ENCODE data around the gene HLA-B. TPM values are rescaled to one million over a fixed set of nuclear protein-coding genes. Genes with fewer than 3 reads are reported as not detected.
A peak's percentile ranks its signal among the peaks of the same experiment; 100 is the strongest.
"Not testable (repeated sequence)": the region's sequence is repeated elsewhere in the genome, so short reads cannot be mapped to it uniquely, and the experiment has no call there.

HLA-B gene
- total RNA-seq, 4 donors from 2014 or later, result 719 to 1,698 (median 1,160) TPM

DNA sequence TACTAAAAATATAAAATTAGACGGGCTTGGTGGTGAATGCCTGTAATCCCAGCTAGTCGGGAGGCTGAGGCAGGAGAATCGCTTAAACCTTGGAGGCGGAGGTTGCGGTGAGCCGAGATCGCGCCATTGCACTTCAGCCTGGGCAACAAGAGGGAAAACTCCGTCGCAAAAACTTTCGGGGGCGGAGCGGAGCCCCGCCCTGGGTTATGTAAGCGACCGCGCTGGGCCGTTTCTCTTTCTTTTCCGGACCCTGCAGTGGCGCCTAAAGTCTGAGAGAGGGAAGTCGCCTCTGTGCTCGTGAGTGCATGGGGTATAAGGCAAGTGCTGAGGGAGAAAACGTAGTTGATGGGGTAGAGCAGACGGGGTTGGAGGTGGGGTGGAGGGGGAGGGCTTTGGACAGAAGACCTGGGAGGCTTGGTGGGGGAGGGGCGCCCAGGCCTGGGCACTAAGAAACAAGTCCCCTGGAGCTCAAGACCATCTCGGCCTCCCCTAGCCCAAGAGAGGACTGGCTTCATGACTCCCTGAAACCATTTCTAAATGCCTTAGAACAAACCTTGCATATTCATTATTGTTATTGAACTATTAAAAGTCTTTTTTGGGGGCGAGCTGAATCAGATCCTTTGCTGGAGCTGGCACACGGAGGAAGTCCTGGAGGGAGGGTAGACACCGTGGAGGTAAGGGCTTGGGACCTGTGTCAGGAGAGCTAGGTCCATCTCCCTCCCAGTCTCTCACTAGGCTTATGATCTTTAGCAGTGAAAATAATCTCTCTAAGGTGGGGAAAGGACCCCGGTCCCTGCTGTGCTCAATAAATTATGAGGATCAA is 43.7 kb upstream of the HLA-B start:
- TF ChIP-seq CTCF (IDR thresholded peaks at IDR 0.05), result no peak
- no peak for ATAC-seq (ENCODE audit: low FRiP score)
- peak; percentile 63 for DNase-seq (ENCODE audit: low spot score)

DNA sequence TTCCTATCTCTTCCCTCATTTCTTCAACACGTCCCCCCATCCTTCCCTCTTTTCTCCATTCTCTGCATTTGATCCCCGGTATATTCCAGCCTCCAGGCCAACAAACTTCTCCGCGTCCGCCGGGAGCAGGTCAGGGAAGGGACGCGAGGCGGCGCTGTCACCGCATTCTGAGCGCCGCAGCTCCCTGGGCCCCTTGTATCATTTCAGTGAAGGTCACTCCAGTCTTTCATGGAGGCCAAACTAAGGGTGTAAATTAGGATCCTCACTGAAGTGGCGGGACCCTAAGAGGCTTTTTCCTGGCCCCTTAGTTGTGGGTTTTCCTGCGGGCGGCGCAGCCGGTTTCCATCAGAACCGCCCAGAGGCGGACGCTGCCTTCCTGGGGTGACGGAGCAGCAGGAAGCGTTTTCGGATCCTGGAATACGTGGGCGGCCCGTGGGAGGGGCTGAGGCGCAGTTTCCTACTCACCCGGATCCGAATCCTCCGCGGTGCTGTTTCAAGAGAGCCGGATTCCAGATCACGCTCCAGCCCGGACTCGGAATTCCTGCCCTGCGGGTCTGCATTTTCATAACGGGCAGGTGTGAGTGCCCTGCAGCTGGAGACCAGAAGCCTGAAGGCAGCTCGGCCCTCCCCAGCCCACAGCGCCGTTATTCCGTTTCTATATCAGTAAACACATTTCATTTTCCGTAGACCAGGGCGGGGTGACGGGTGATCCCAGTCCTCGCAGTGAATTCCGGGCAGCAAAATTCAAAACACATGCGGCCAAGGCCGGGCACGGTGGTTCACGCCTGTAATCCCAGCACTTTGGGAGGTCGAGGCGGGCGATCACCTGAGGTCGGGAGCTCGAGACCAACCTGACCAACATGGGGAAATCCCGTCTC is 42.8 kb upstream of the HLA-B start:
- DNase-seq (ENCODE audit: low spot score) (peak; percentile 82), ATAC-seq (ENCODE audit: low FRiP score) (peak; percentile 75)
- TF ChIP-seq CTCF (IDR thresholded peaks at IDR 0.05), result peak in 2 of 3 donors; percentile 9 to 68

DNA sequence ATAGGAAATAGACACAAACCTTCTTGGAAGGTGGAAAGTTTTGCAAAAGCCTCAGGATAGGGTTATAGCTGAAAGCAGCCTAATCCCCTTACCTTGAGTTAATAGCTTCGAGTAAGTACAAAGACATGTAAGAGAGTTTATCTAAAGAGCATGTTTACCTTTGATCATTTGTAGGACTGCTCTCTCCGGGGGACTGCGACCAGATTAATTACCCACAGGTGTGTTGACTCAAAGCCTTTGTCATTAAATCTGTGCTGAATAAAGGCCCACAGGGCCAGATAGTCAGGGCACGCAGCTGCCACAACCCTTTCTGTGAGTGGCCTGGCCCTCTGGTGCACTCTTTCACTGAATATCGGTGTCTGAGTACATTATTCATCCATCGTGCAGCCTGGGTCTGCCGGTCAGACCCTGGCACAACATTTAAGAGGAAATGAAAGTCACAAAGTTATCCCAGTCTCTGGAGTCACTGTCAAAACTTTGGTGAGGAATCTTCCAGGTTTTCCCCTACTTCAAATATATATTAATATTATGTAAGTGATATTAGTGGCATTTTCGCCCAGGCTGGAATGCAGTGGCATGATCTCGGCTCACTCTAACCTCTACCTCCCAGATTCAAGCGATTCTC is 41.0 kb upstream of the HLA-B start:
- ATAC-seq (ENCODE audit: low FRiP score), result no peak
- DNase-seq (ENCODE audit: low spot score), result no peak
- no peak for TF ChIP-seq CTCF (IDR thresholded peaks at IDR 0.05)

DNA sequence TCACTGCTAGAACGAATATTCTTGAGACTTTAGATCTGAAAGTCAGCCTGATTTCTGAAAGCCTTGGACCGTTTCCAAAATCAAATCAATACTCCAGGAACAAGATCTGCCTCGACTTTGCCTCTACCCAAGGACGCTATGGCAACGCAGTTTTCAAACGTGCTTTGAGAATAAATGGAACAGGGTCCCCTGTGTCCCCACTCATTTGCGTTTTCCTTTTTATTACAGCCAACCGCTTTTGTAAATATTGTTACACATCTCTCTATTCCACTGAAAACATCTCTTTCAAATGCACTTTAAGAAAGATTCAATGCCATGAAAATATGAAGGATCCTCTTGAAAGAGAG is 40.1 kb upstream of the HLA-B start:
- not testable (repeated sequence) for ATAC-seq (ENCODE audit: low FRiP score); DNase-seq (ENCODE audit: low spot score)

DNA sequence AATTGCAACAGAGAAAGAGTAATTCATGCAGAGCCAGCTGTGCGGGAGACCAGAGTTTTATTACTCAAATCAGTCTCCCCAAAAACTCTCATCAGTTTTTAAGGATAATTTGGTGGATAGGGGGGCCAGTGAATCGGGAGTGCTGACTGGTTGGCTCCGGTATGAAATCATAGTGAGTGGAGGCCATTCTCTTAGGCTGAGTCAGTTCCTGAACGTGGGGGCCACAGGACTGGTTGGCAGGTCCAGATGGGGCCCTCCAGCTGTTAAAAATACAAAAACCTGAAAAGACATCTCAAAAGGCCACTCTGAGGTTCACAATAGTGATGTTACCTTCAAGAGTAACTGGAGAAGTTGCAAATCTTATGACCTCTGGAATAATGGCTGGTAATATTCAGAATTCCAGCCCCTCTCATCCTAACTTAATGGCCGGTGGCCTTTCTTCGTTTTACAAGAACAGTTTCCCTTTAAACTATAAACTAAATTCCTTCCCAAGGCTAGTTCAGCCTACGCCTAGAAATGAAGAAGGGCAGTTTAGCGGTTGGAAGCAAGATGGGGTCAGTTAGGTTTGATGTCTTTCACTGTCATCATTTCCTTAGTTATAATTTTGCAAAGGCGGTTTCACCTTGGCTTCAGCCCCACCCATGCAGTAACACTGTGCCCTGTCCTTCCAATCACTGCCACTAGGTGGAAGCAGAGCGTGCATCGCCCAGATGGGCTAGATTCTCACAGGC is 39.6 kb upstream of the HLA-B start:
- peak in 1 of 3 donors; percentile 79 for TF ChIP-seq CTCF (IDR thresholded peaks at IDR 0.05)
- peak; percentile 90 for DNase-seq (ENCODE audit: low spot score)
- ATAC-seq (ENCODE audit: low FRiP score), result no peak

GRCh38 chr6:31395832-31396231 is 38.9 kb upstream of the HLA-B start:
- TF ChIP-seq CTCF (IDR thresholded peaks at IDR 0.05), result no peak
- DNase-seq (ENCODE audit: low spot score) (no peak), ATAC-seq (ENCODE audit: low FRiP score) (no peak)

- ATAC-seq (ENCODE audit: low FRiP score), result no peak
- no peak for DNase-seq (ENCODE audit: low spot score)
- TF ChIP-seq CTCF (IDR thresholded peaks at IDR 0.05), result no peak
Measured at GRCh38 chr6:31394381-31394780, 37.4 kb upstream of the HLA-B start.
